H9 (cell line): Measurements from ENCODE around the gene TBX19. TPM values are rescaled to one million over a fixed set of nuclear protein-coding genes. Genes with fewer than 3 reads are reported as not detected.

Experiments
- DNase-seq: peaks from one replicate; pipeline ENCODE4 v3.0.0-alpha.2; 2017
- H2AFZ ChIP-seq: one replicate; pipeline ENCODE4 v1.6.1; 2013; ENCODE audit warnings: mild to moderate bottlenecking, low read length, control low read depth, moderate library complexity
- H2AK5ac ChIP-seq: 2 replicates; pipeline ENCODE4 v1.6.1; 2013; ENCODE audit warnings: low read length, control low read depth, mixed read lengths; ENCODE audit not compliant: insufficient read length
- H2BK120ac ChIP-seq: one replicate; pipeline ENCODE4 v1.6.1; 2013; ENCODE audit warnings: low read depth, mild to moderate bottlenecking, low read length, control low read depth, inconsistent platforms; ENCODE audit not compliant: poor library complexity, severe bottlenecking
- H2BK12ac ChIP-seq: 2 replicates; pipeline ENCODE4 v1.6.1; 2013; ENCODE audit warnings: low read length, control low read depth, mixed read lengths, low read depth; ENCODE audit not compliant: insufficient read length
- H2BK15ac ChIP-seq: 2 replicates; pipeline ENCODE4 v1.6.1; 2013; ENCODE audit warnings: low read depth, low read length, control low read depth
- H2BK20ac ChIP-seq: one replicate; pipeline ENCODE4 v1.6.1; 2013; ENCODE audit warnings: low read depth, mild to moderate bottlenecking, low read length, control low read depth, inconsistent platforms; ENCODE audit not compliant: poor library complexity, severe bottlenecking
- H2BK5ac ChIP-seq: 2 replicates; pipeline ENCODE4 v1.6.1; 2013; ENCODE audit warnings: low read length, control low read depth, mixed read lengths; ENCODE audit not compliant: insufficient read length
- H3K14ac ChIP-seq: 2 replicates; pipeline ENCODE4 v1.6.1; 2013; ENCODE audit warnings: low read length, control low read depth; ENCODE audit not compliant: insufficient read depth
- H3K18ac ChIP-seq: 2 replicates; pipeline ENCODE4 v1.6.1; 2013; ENCODE audit warnings: low read depth, mild to moderate bottlenecking, mixed read lengths, low read length, control low read depth; ENCODE audit not compliant: insufficient read length
- H3K23ac ChIP-seq: 2 replicates; pipeline ENCODE4 v1.6.1; 2013; ENCODE audit warnings: low read length, control low read depth, mixed read lengths, low read depth; ENCODE audit not compliant: insufficient read length
- H3K23me2 ChIP-seq: 2 replicates; pipeline ENCODE4 v1.6.1; 2013; ENCODE audit warnings: low read depth, mild to moderate bottlenecking, mixed read lengths, low read length, control low read depth; ENCODE audit not compliant: insufficient read length, poor library complexity, severe bottlenecking
- H3K27ac ChIP-seq: 2 replicates; pipeline ENCODE4 v1.5.1; 2013; ENCODE audit warnings: low read length, control low read depth, mixed read lengths, low read depth; ENCODE audit not compliant: insufficient read length
- H3K27me3 ChIP-seq: 2 replicates; pipeline ENCODE4 v1.6.1; 2013; ENCODE audit warnings: low read length, control low read depth, inconsistent platforms; ENCODE audit not compliant: insufficient read depth
- H3K4ac ChIP-seq: 2 replicates; pipeline ENCODE4 v1.6.1; 2013; ENCODE audit warnings: low read depth, mild to moderate bottlenecking, control low read depth, inconsistent platforms, low read length, moderate library complexity
- H3K4me1 ChIP-seq: 2 replicates; pipeline ENCODE4 v1.6.1; 2013; ENCODE audit warnings: low read length, control low read depth, inconsistent platforms; ENCODE audit not compliant: insufficient read depth
- H3K4me2 ChIP-seq: 2 replicates; pipeline ENCODE4 v1.6.1; 2013; ENCODE audit warnings: low read length, control low read depth, mixed read lengths; ENCODE audit not compliant: insufficient read length, insufficient read depth
- H3K56ac ChIP-seq: 2 replicates; pipeline ENCODE4 v1.6.1; 2013; ENCODE audit warnings: low read depth, mild to moderate bottlenecking, mixed read lengths, low read length, control low read depth; ENCODE audit not compliant: insufficient read length
- H3K79me1 ChIP-seq: 2 replicates; pipeline ENCODE4 v1.6.1; 2013; ENCODE audit warnings: low read depth, mild to moderate bottlenecking, moderate library complexity, low read length, control low read depth, inconsistent platforms; ENCODE audit not compliant: insufficient read depth, poor library complexity, severe bottlenecking
- H3K79me2 ChIP-seq: 2 replicates; pipeline ENCODE4 v1.6.1; 2013; ENCODE audit warnings: low read length, control low read depth, inconsistent platforms; ENCODE audit not compliant: insufficient read depth
- H3K9ac ChIP-seq: 2 replicates; pipeline ENCODE4 v1.6.1; 2013; ENCODE audit warnings: low read length, control low read depth, mixed read lengths; ENCODE audit not compliant: insufficient read length; ENCODE audit errors: extremely low read depth
- H3K9me3 ChIP-seq: one replicate; pipeline ENCODE4 v1.6.1; 2013; ENCODE audit warnings: low read depth, low read length, inconsistent platforms; ENCODE audit not compliant: control insufficient read depth
- H3T11ph ChIP-seq: one replicate; pipeline ENCODE4 v1.6.1; 2013; ENCODE audit warnings: mild to moderate bottlenecking, low read length, control low read depth, inconsistent platforms
- H4K20me1 ChIP-seq: one replicate; pipeline ENCODE4 v1.6.1; 2013; ENCODE audit not compliant: control insufficient read depth, insufficient read length, insufficient read depth
- H4K5ac ChIP-seq: 2 replicates; pipeline ENCODE4 v1.6.1; 2013; ENCODE audit warnings: low read depth, mild to moderate bottlenecking, mixed read lengths, low read length, control low read depth; ENCODE audit not compliant: insufficient read length
- H4K8ac ChIP-seq: replicated peaks from 2 replicates; pipeline ENCODE4 v1.6.1; 2013; ENCODE audit warnings: low read length, control low read depth, mixed read lengths, low read depth; ENCODE audit not compliant: insufficient read length
- H4K91ac ChIP-seq: 2 replicates; pipeline ENCODE4 v1.6.1; 2013; ENCODE audit warnings: low read depth, mild to moderate bottlenecking, moderate library complexity, mixed read lengths, low read length, control low read depth; ENCODE audit not compliant: insufficient read length
- H3K27ac Mint-ChIP-seq, 3 experiments: 2 replicates in 2 of 3; 3 replicates in 1 of 3; pipeline ENCODE4 v1.8.0; 2020 to 2021; ENCODE audit warnings: mixed read lengths in 3 of 3, mild to moderate bottlenecking in 1 of 3, moderate library complexity in 1 of 3
- H3K27me3 Mint-ChIP-seq: 2 replicates; pipeline ENCODE4 v1.8.0; 2021; ENCODE audit warnings: low read depth, mild to moderate bottlenecking, moderate library complexity, mixed read lengths
- H3K36me3 Mint-ChIP-seq, 3 experiments: 2 replicates in 2 of 3; 3 replicates in 1 of 3; pipeline ENCODE4 v1.8.0; 2020 to 2021; ENCODE audit warnings: low read depth in 3 of 3, mixed read lengths in 3 of 3; ENCODE audit not compliant: insufficient read depth in 1 of 3
- H3K4me1 Mint-ChIP-seq, 2 experiments: 2 replicates each; pipeline ENCODE4 v1.8.0; 2020; ENCODE audit warnings: mixed read lengths in 2 of 2
- H3K4me3 Mint-ChIP-seq, 2 experiments: 2 replicates in 1 of 2; 3 replicates in 1 of 2; pipeline ENCODE4 v1.8.0; 2020 to 2021; ENCODE audit warnings: mild to moderate bottlenecking in 2 of 2, mixed read lengths in 2 of 2, moderate library complexity in 1 of 2
- H3K9me3 Mint-ChIP-seq, 2 experiments: 2 replicates in 1 of 2; 3 replicates in 1 of 2; pipeline ENCODE4 v1.8.0; 2020; ENCODE audit warnings: mild to moderate bottlenecking in 2 of 2, mixed read lengths in 2 of 2, moderate library complexity in 1 of 2
- WGBS: extraction: QIAGEN DNeasy Blood & Tissue Kit; methylation state at CpG from one replicate; pipeline ENCODE4 v1.1.7; 2013; ENCODE audit warnings: missing lambda C conversion rate, low lambda C conversion rate, mixed read lengths; ENCODE audit not compliant: insufficient read length; ENCODE audit errors: extremely low coverage; 5-methylcytosine and 5-hydroxymethylcytosine counted together
- total RNA-seq: library from RNA; stranded (reverse); gene quantifications from 2 replicates; pipeline ENCODE4 v1.2.1, GENCODE V29; 2021
- TF ChIP-seq, protein P1 (sequence below): fragments of 200-600 bp; sonication (generic); conservative IDR thresholded peaks from 3 replicates; pipeline ENCODE4 v1.8.0; 2021; ENCODE audit warnings: antibody characterized with exemption, mild to moderate bottlenecking

TBX19 gene
- total RNA-seq, 1 experiment from 2014 or later, result 0.48 TPM

DNA sequence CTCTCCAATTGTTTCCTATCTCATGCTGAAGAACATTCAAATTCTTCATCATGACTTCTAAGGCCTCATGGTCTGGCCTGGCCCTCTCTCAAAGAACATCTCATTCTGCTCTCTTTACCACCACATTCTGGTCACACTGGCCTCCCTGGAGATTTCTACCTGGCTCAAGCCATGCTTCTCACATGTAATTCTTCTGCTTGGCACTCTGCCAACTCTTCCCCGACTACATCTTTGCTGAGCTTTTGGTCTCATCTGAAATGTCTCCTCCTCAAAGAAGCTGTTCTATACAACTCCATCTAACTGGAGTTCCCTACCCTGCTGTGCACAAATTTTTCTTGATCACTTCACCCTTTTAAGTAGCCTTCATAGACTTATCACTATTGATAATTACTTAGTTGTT lies 1.4 kb upstream of the TBX19 start:
- Histone ChIP-seq H3K23me2 (no peaks in the 10 kb centered on the region), H3K27ac (no peak overlapping the region), H3K9ac (no peak overlapping the region), H2BK120ac (no peak overlapping the region), H4K8ac (no peak overlapping the region), H3K14ac (no peak overlapping the region), H2BK15ac (no peak overlapping the region), H2BK5ac (no peak overlapping the region), H2BK20ac (no peak overlapping the region), H3K18ac (no peak overlapping the region), H3K79me2 (no peaks in the 10 kb centered on the region), H4K5ac (no peak overlapping the region), H3K4ac (no peak overlapping the region), H2AK5ac (no peak overlapping the region), H4K20me1 (no peaks in the 10 kb centered on the region), H3K4me2 (no peak overlapping the region), H3T11ph (no peak overlapping the region), H3K79me1 (no peaks in the 10 kb centered on the region), H2BK12ac (no peak overlapping the region), H3K56ac (no peak overlapping the region), H3K23ac (no peak overlapping the region), H3K27me3 (no peaks in the 10 kb centered on the region), H4K91ac (no peak overlapping the region), H3K9me3 (no peaks in the 10 kb centered on the region), H2AFZ (no peak overlapping the region), H3K4me1 (no peaks in the 10 kb centered on the region)
- DNase-seq, result no peak
- no peaks in the 10 kb centered on the region for H3K36me3 Mint-ChIP-seq
- H3K4me1 Mint-ChIP-seq, result peaks cover 8 to 10% of the 10 kb centered on the region in 2 experiments
- H3K27ac Mint-ChIP-seq, result no peak overlapping the region
- H3K9me3 Mint-ChIP-seq, result no peaks in the 10 kb centered on the region
- no CpG with 5 or more reads among the region's 1 CpG for WGBS
- H3K27me3 Mint-ChIP-seq, result no peaks in the 10 kb centered on the region; the same call in none of the 2 replicates
- TF ChIP-seq, protein P1, sequence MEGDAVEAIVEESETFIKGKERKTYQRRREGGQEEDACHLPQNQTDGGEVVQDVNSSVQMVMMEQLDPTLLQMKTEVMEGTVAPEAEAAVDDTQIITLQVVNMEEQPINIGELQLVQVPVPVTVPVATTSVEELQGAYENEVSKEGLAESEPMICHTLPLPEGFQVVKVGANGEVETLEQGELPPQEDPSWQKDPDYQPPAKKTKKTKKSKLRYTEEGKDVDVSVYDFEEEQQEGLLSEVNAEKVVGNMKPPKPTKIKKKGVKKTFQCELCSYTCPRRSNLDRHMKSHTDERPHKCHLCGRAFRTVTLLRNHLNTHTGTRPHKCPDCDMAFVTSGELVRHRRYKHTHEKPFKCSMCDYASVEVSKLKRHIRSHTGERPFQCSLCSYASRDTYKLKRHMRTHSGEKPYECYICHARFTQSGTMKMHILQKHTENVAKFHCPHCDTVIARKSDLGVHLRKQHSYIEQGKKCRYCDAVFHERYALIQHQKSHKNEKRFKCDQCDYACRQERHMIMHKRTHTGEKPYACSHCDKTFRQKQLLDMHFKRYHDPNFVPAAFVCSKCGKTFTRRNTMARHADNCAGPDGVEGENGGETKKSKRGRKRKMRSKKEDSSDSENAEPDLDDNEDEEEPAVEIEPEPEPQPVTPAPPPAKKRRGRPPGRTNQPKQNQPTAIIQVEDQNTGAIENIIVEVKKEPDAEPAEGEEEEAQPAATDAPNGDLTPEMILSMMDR, result no peak
- H3K4me3 Mint-ChIP-seq, result no peak overlapping the region
